HL-60 (cell line): ENCODE data around the gene SERPINB12.

Experiments used
- DNase-seq, 2 experiments: peaks; one replicate each; pipeline ENCODE4 v3.0.0-alpha.2; 2010 to 2020; ENCODE audit warnings: low read depth in 1 of 2, low spot score in 1 of 2
- H3K27ac ChIP-seq: fragments of 250-450 bp; sonication (Bioruptor Pico); replicated peaks from 2 replicates; pipeline ENCODE4 v1.5.1; 2020; ENCODE audit warnings: mild to moderate bottlenecking, moderate library complexity
- H3K27me3 ChIP-seq: fragments of 250-450 bp; sonication (Bioruptor Pico); 2 replicates; pipeline ENCODE4 v1.5.1; 2021; ENCODE audit warnings: mild to moderate bottlenecking, moderate library complexity; ENCODE audit not compliant: insufficient read depth, poor library complexity, severe bottlenecking
- H3K4me3 ChIP-seq: replicated peaks from 2 replicates; pipeline ENCODE4 v1.5.1; 2011; ENCODE audit warnings: mild to moderate bottlenecking, control low read depth, low read length; ENCODE audit not compliant: insufficient read depth
- CTCF ChIP-seq: IDR thresholded peaks from one replicate; pipeline ENCODE4 v1.5.1; 2011; ENCODE audit warnings: low read length, control low read depth, inconsistent platforms; ENCODE audit not compliant: insufficient read depth
- GABPA ChIP-seq: IDR thresholded peaks from 2 replicates; pipeline ENCODE4 v1.6.1; 2012; ENCODE audit warnings: low read depth
- POLR2AphosphoS5 ChIP-seq: IDR thresholded peaks from 2 replicates; pipeline ENCODE4 v1.6.1; 2012; ENCODE audit warnings: low read depth
- SPI1 ChIP-seq: IDR thresholded peaks from 2 replicates; pipeline ENCODE4 v1.6.1; 2012; ENCODE audit warnings: low read depth, mild to moderate bottlenecking, borderline replicate concordance
- TF ChIP-seq, protein P1 (sequence below): IDR thresholded peaks from 2 replicates; pipeline ENCODE4 v1.6.1; 2012; ENCODE audit warnings: low read depth; ENCODE audit not compliant: insufficient replicate concordance

SERPINB12 gene

DNA sequence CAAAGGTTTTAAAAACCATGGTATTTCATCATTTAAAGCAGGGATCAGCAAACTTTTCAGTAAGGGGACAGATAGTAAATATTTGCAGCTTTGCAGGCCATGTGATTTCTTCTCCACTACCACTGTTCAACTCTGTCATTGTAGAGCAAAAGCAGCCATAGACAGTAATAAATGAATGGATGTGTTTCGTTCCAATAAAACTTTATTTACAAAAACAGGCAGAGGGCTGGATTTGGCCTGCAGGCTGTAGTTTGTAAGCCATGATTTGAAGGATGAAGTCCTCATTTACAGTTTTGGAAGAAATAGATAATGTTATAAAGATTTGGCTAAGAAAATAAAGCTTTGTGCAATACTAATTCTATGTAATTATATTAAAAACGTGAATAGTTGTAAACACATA, 1.8 kb downstream of the SERPINB12 start:
- Histone ChIP-seq H3K27me3 (no peaks in the 10 kb centered on the region), H3K27ac (no peak overlapping the region), H3K4me3 (no peak overlapping the region)
- TF ChIP-seq POLR2AphosphoS5 (no peak), GABPA (no peak), CTCF (no peak), SPI1 (no peak)
- TF ChIP-seq, protein P1, sequence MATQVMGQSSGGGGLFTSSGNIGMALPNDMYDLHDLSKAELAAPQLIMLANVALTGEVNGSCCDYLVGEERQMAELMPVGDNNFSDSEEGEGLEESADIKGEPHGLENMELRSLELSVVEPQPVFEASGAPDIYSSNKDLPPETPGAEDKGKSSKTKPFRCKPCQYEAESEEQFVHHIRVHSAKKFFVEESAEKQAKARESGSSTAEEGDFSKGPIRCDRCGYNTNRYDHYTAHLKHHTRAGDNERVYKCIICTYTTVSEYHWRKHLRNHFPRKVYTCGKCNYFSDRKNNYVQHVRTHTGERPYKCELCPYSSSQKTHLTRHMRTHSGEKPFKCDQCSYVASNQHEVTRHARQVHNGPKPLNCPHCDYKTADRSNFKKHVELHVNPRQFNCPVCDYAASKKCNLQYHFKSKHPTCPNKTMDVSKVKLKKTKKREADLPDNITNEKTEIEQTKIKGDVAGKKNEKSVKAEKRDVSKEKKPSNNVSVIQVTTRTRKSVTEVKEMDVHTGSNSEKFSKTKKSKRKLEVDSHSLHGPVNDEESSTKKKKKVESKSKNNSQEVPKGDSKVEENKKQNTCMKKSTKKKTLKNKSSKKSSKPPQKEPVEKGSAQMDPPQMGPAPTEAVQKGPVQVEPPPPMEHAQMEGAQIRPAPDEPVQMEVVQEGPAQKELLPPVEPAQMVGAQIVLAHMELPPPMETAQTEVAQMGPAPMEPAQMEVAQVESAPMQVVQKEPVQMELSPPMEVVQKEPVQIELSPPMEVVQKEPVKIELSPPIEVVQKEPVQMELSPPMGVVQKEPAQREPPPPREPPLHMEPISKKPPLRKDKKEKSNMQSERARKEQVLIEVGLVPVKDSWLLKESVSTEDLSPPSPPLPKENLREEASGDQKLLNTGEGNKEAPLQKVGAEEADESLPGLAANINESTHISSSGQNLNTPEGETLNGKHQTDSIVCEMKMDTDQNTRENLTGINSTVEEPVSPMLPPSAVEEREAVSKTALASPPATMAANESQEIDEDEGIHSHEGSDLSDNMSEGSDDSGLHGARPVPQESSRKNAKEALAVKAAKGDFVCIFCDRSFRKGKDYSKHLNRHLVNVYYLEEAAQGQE = no peak
- DNase-seq = no peak

- H3K4me3 ChIP-seq = no peak overlapping the region
- TF ChIP-seq POLR2AphosphoS5 (no peak), CTCF (no peak), GABPA (no peak), SPI1 (no peak)
- TF ChIP-seq, protein P1 = no peak
- H3K27ac ChIP-seq = no peak overlapping the region
- no peaks in the 10 kb centered on the region for H3K27me3 ChIP-seq
- DNase-seq = no peak
These were observed 2.8 kb downstream of the SERPINB12 start for GRCh38 chr18:63545000-63545399.

- TF ChIP-seq GABPA = no peak
- TF ChIP-seq, protein P1 = no peak
- no peak for TF ChIP-seq CTCF
- no peak for TF ChIP-seq POLR2AphosphoS5
- no peak for TF ChIP-seq SPI1
- no peak overlapping the region for H3K4me3 ChIP-seq
- no peak overlapping the region for H3K27ac ChIP-seq
- no peaks in the 10 kb centered on the region for H3K27me3 ChIP-seq
- DNase-seq = no peak
These were observed 7.9 kb downstream of the SERPINB12 start for GRCh38 chr18:63550068-63550467.
